Activated CD8-positive, alpha-beta T cell treated with anti-CD3 and anti-CD28 coated beads for 36 hours (primary cell): ENCODE measurements around the gene PCDHGB7. TPM values are rescaled to one million over a fixed set of nuclear protein-coding genes. Genes with fewer than 3 reads are reported as not detected.
"Not testable (repeated sequence)": the region's sequence is repeated elsewhere in the genome, so short reads cannot be mapped to it uniquely, and the experiment has no call there.

Source experiments
- ATAC-seq: fragments of 200-7000 bp; cut with Tn5 transposase; one replicate; pipeline ENCODE4 v1.10.0; 2021; ENCODE audit warnings: mild to moderate bottlenecking, moderate library complexity
- CTCF ChIA-PET: fragments of 350-600 bp; sonication (Branson Sonifier 250); formaldehyde crosslinking; loops from one replicate; lab custom pipeline; 2021; ENCODE audit warnings: antibody characterized with exemption; lab: Charles Lee
- POLR2A ChIA-PET: fragments of 350-600 bp; sonication (Branson Sonifier 250); formaldehyde crosslinking; loops from one replicate; lab custom pipeline; 2021; ENCODE audit warnings: antibody characterized with exemption; lab: Charles Lee
- DNase-seq: peaks from one replicate; pipeline ENCODE4 v3.0.0-alpha.2; 2020
- H3K27ac Mint-ChIP-seq: one replicate; pipeline ENCODE4 v1.8.0; 2021; ENCODE audit warnings: mild to moderate bottlenecking, mixed read lengths
- H3K27me3 Mint-ChIP-seq: one replicate; pipeline ENCODE4 v1.8.0; 2021; ENCODE audit warnings: mixed read lengths
- H3K36me3 Mint-ChIP-seq: one replicate; pipeline ENCODE4 v1.8.0; 2021; ENCODE audit warnings: low read depth, mixed read lengths
- H3K4me1 Mint-ChIP-seq: one replicate; pipeline ENCODE4 v1.8.0; 2021; ENCODE audit warnings: low read depth, mixed read lengths
- H3K4me3 Mint-ChIP-seq: one replicate; pipeline ENCODE4 v1.8.0; 2021; ENCODE audit warnings: mild to moderate bottlenecking, moderate library complexity, mixed read lengths
- H3K9me3 Mint-ChIP-seq: one replicate; pipeline ENCODE4 v1.8.0; 2021; ENCODE audit warnings: mixed read lengths
- CTCF ChIP-seq: fragments of 200-600 bp; IDR thresholded peaks from one replicate; pipeline ENCODE4 v1.8.0; 2022; ENCODE audit warnings: antibody characterized with exemption, mild to moderate bottlenecking
- intact Hi-C: fragments of 100-400 bp; cut with micrococcal nuclease; formaldehyde crosslinking; loops from one replicate; pipeline ENCODE4 v1.10.0; 2022
- total RNA-seq, 2 experiments: library from RNA; stranded (reverse); gene quantifications; one replicate each; pipeline ENCODE4 v1.2.3, GENCODE V29; 2021

PCDHGB7 gene
- total RNA-seq, 2 experiments from 2014 or later: not detected

GRCh38 chr5:141430332-141431113 is 13.0 kb downstream of the PCDHGB7 start, which contains the start of gene PCDHGA12:
TSS of gene PCDHGA12 (plus strand) at chr5:141430507. CDS start at chr5:141430760, 253 bp downstream.
- Mint-ChIP-seq H3K27ac (no peak within 1 kb of the TSS), H3K9me3 (peaks cover 22% of the 10 kb centered on the region), H3K27me3 (peaks cover 58% of the 10 kb centered on the region)

GRCh38 chr5:141431286-141431685 is 13.8 kb downstream of the PCDHGB7 start:
- Mint-ChIP-seq H3K27me3 (peaks cover 51% of the 10 kb centered on the region), H3K27ac (no peak overlapping the region), H3K9me3 (peaks cover 22% of the 10 kb centered on the region), H3K4me3 (peak overlapping the region; percentile 35), H3K36me3 (peaks cover 21% of the 10 kb centered on the region), H3K4me1 (peaks cover 5% of the 10 kb centered on the region)
- ATAC-seq (no peak), DNase-seq (peak; percentile 22)
- intact Hi-C loops: no loop called here
- CTCF ChIA-PET: interaction anchor here (1.4 to 4.3 kb wide), 18 partner anchors 11 to 135 kb away, joined by 3 to 40 read pairs (median 11); partner anchors contain the start of genes PCDHGA10, PCDHGA11, PCDHGA9 and PCDHGB3
- POLR2A ChIA-PET: no interaction called here
- no peak for TF ChIP-seq CTCF

More at GRCh38 chr5:141430332-141431113, 13.0 kb downstream of the PCDHGB7 start, which contains the start of gene PCDHGA12:
- ChIA-PET POLR2A (no interaction called here), CTCF (interaction anchor here (0.7 to 4.3 kb wide), 40 partner anchors 10 to 253 kb away, joined by 3 to 40 read pairs (median 5); partner anchors contain the start of genes PCDHGA10, PCDHGA11, PCDHGA5 and PCDHGA8)
- H3K4me3 Mint-ChIP-seq: peak within 1 kb of the TSS; percentile 35
- peaks cover 5% of the 10 kb centered on the region for H3K4me1 Mint-ChIP-seq
- TF ChIP-seq CTCF: peak; percentile 36
- peaks cover 21% of the 10 kb centered on the region for H3K36me3 Mint-ChIP-seq
- intact Hi-C loops: no loop called here
- DNase-seq (peak; percentile 63), ATAC-seq (peak; percentile 83)

GRCh38 chr5:141432308-141432707 is 14.8 kb downstream of the PCDHGB7 start:
- peaks cover 41% of the 10 kb centered on the region for H3K27me3 Mint-ChIP-seq
- DNase-seq, H3K4me3 Mint-ChIP-seq, H3K4me1 Mint-ChIP-seq, H3K27ac Mint-ChIP-seq, intact Hi-C loops, ATAC-seq: not testable (repeated sequence)
- ChIA-PET POLR2A (interaction anchor here (0.6 kb wide), 1 partner anchor 593 kb away, joined by 3 read pairs; no protein-coding TSS in a partner anchor), CTCF (interaction anchor here (1.7 to 4.3 kb wide), 7 partner anchors 12 to 132 kb away, joined by 6 to 40 read pairs (median 24); partner anchors contain the start of genes PCDHGA11, PCDHGB7 and PCDHGC4)
- peaks cover 22% of the 10 kb centered on the region for H3K9me3 Mint-ChIP-seq
- H3K36me3 Mint-ChIP-seq: peaks cover 21% of the 10 kb centered on the region

- H3K4me1 Mint-ChIP-seq, DNase-seq, intact Hi-C loops, H3K27ac Mint-ChIP-seq, ATAC-seq, H3K4me3 Mint-ChIP-seq: not testable (repeated sequence)
- peaks cover 21% of the 10 kb centered on the region for H3K36me3 Mint-ChIP-seq
- H3K9me3 Mint-ChIP-seq: peaks cover 22% of the 10 kb centered on the region
- CTCF ChIA-PET: interaction anchor here (1.7 to 4.3 kb wide), 2 partner anchors 12 to 91 kb away, joined by 6 to 40 read pairs; partner anchors contain the start of gene PCDHGA11
- H3K27me3 Mint-ChIP-seq: peaks cover 39% of the 10 kb centered on the region
- POLR2A ChIA-PET: interaction anchor here (0.6 kb wide), 1 partner anchor 593 kb away, joined by 3 read pairs; no protein-coding TSS in a partner anchor
These were observed 15.2 kb downstream of the PCDHGB7 start for GRCh38 chr5:141432726-141433125.

- no peak for DNase-seq
- peaks cover 5% of the 10 kb centered on the region for H3K4me1 Mint-ChIP-seq
- CTCF ChIA-PET: interaction anchor here (1.7 kb wide), 1 partner anchor 13 kb away, joined by 6 read pairs; the partner anchor contains the start of gene PCDHGA11
- peaks cover 32% of the 10 kb centered on the region for H3K27me3 Mint-ChIP-seq
- POLR2A ChIA-PET: no interaction called here
- no peak overlapping the region for H3K4me3 Mint-ChIP-seq
- H3K9me3 Mint-ChIP-seq: peaks cover 18% of the 10 kb centered on the region
- intact Hi-C loops: no loop called here
- no peak overlapping the region for H3K27ac Mint-ChIP-seq
- no peak for TF ChIP-seq CTCF
- H3K36me3 Mint-ChIP-seq: peaks cover 18% of the 10 kb centered on the region
- ATAC-seq: no peak
These were observed 16.5 kb downstream of the PCDHGB7 start for GRCh38 chr5:141434006-141434405.
